Thyroid gland (tissue), 4 donors: Measurements from ENCODE around the gene AQP12B.

ENCODE experiments used
- POLR2A ChIP-seq, 2 donors: fragments of 450-650 bp; IDR thresholded peaks; one replicate each; pipeline ENCODE4 v1.6.1; 2017; ENCODE audit warnings: antibody characterized with exemption in 2 of 2, mild to moderate bottlenecking in 2 of 2, moderate library complexity in 1 of 2
- TF ChIP-seq, protein P1 (sequence below), 6 experiments: fragments of 200-600 bp in 3 of 6; fragments of 450-650 bp in 3 of 6; sonication (generic) in 3 of 6; IDR thresholded peaks; one replicate each; pipeline ENCODE4 v1.5.1; 2016 to 2019; ENCODE audit warnings: antibody characterized with exemption in 6 of 6, mild to moderate bottlenecking in 2 of 6, inconsistent platforms in 1 of 6, moderate library complexity in 1 of 6

GRCh38 chr2:240637901-240638345, 44.8 kb downstream of the AQP12B start:
- TF ChIP-seq POLR2A (IDR thresholded peaks at IDR 0.05), result no peak
- TF ChIP-seq, protein P1, sequence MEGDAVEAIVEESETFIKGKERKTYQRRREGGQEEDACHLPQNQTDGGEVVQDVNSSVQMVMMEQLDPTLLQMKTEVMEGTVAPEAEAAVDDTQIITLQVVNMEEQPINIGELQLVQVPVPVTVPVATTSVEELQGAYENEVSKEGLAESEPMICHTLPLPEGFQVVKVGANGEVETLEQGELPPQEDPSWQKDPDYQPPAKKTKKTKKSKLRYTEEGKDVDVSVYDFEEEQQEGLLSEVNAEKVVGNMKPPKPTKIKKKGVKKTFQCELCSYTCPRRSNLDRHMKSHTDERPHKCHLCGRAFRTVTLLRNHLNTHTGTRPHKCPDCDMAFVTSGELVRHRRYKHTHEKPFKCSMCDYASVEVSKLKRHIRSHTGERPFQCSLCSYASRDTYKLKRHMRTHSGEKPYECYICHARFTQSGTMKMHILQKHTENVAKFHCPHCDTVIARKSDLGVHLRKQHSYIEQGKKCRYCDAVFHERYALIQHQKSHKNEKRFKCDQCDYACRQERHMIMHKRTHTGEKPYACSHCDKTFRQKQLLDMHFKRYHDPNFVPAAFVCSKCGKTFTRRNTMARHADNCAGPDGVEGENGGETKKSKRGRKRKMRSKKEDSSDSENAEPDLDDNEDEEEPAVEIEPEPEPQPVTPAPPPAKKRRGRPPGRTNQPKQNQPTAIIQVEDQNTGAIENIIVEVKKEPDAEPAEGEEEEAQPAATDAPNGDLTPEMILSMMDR (IDR thresholded peaks at IDR 0.05), result no peak
